ENCODE data around the gene CHAT.

DNA sequence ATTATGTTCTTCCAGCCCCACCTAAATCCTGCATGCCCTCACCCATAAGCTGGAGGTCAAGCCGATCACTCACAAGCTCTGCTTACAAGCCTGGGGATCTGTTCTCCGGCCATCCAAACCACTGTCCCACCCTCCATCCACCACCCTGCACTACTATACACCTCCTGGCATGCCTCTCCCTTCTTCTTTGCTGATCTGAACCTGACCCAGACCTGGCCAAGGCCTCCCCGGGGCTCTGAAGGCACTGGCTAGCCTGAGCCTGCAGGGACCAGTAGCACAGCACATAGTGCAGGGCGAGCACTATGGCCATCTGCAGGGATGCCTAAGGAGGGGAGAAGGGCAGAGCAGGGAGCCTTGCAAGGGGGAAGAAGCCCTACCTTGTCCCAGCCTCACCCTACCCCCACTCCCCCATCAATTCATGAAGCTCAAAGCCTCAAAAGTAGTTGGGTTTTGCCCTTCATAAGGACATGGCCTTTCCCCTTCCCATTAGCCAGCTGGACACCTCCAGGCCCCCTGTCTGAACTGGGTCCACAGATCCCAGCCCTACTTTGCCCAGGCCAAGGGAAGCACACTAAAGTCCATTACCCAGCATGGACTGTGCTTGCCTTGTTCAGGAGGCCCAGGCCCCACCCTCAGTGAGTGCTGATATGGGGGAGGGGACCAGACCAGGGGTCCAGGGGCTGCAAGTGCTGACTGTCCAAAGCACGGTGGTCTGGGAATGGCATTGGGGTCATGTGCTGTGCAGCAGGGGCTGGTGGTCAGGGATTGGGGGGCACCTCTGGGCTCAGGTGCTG, 29.6 kb downstream of the CHAT start:
- no peak for TF ChIP-seq ZNF274 (IDR thresholded peaks at IDR 0.05; ENCODE audit: low read depth, low read length)
- TF ChIP-seq YY1 (IDR thresholded peaks at IDR 0.05; ENCODE audit: insufficient read depth, insufficient read length), result no peak
- no peak for TF ChIP-seq SUZ12 (IDR thresholded peaks at IDR 0.05; ENCODE audit: extremely low read depth, insufficient read depth, insufficient read length)
